T-helper 2 cell treated with Interferon-gamma antibody and Interleukin-4, amounts not matched to agents 100 ng/mL and 5 ng/mL, for 36 hours (primary cell): ENCODE data around the gene REP15. TPM values are rescaled to one million over a fixed set of nuclear protein-coding genes. Genes with fewer than 3 reads are reported as not detected.

Experiments used
- intact Hi-C: fragments of 100-400 bp; cut with micrococcal nuclease; formaldehyde crosslinking; loops from one replicate; pipeline ENCODE4 v1.15.1; 2023
- total RNA-seq: library from RNA; stranded (reverse); gene quantifications from 2 replicates; pipeline ENCODE4 v1.2.3, GENCODE V29; 2022

Gene REP15
- 0.30 and 0.34 TPM in 2 replicates for total RNA-seq

DNA sequence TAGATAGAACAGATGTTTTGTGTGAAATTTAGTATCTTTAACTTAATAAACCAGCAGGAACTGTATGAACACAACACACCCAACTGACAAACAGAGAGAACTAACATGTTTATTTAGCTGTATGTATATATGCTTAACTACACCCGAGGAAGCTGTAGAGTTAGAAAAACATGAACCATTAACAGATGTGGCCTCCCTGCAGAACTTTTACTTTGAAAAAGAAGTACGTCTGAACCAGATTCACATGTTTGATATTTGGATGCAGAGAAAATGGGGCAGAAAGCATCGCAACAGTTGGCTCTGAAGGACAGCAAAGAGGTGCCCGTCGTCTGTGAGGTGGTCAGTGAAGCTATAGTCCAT is at the start of gene REP15:
REP15 (plus strand) TSS at position 155 of the 360 bp plus-strand sequence; CDS start at position 271, 116 bp downstream.
- intact Hi-C loops = no loop called here

GRCh38 chr12:27650011-27650410 is 46.2 kb upstream of the REP15 start:
- intact Hi-C loops = loop anchor here (5.0 to 10.0 kb wide), 4 partner anchors 62 to 635 kb away; partner anchors contain the start of genes MRPS35, PPFIBP1 and TM7SF3

GRCh38 chr12:27651201-27651600 is 45.0 kb upstream of the REP15 start:
- intact Hi-C loops = loop anchor here (5.0 to 10.0 kb wide), 4 partner anchors 61 to 636 kb away; partner anchors contain the start of genes MRPS35, PPFIBP1 and TM7SF3

GRCh38 chr12:27652174-27652763 is 44.0 kb upstream of the REP15 start:
- intact Hi-C loops = loop anchor here (2.0 to 10.0 kb wide), 5 partner anchors 60 to 637 kb away; partner anchors contain the start of genes MRPS35, PPFIBP1 and TM7SF3

GRCh38 chr12:27653661-27654060 is 42.6 kb upstream of the REP15 start:
- intact Hi-C loops = loop anchor here (2.0 to 10.0 kb wide), 5 partner anchors 59 to 639 kb away; partner anchors contain the start of genes MRPS35, PPFIBP1 and TM7SF3

GRCh38 chr12:27655476-27655875 is 40.8 kb upstream of the REP15 start:
- intact Hi-C loops = loop anchor here (10.0 kb wide), 1 partner anchor 641 kb away; the partner anchor contains the start of gene TM7SF3

- intact Hi-C loops = loop anchor here (10.0 kb wide), 1 partner anchor 642 kb away; the partner anchor contains the start of gene TM7SF3
These were observed 39.0 kb upstream of the REP15 start for GRCh38 chr12:27657296-27657695.

GRCh38 chr12:27665704-27666103 is 30.5 kb upstream of the REP15 start:
- intact Hi-C loops = no loop called here

GRCh38 chr12:27666510-27666909 is 29.7 kb upstream of the REP15 start:
- intact Hi-C loops = no loop called here

DNA sequence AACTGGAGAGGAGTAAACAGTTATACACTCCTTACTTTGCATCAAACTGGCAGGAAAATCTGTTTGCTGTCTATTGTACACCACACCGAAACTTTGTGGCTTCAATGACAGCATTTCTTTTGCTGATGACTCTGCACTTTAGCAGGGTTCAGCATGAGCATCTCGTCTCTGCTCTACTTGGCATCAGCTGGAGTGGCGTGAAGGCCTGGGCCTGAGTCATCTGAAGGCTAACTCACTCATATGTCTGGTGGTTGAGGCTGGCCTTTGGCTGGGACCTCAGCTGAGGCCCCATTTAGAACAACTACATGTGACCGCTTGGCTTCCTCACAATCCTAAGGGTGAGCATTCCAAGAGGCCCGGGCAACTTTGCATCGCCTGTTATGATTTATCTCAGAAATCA is 28.7 kb upstream of the REP15 start:
- intact Hi-C loops = no loop called here

GRCh38 chr12:27672051-27672450 is 24.2 kb upstream of the REP15 start:
- intact Hi-C loops = no loop called here

DNA sequence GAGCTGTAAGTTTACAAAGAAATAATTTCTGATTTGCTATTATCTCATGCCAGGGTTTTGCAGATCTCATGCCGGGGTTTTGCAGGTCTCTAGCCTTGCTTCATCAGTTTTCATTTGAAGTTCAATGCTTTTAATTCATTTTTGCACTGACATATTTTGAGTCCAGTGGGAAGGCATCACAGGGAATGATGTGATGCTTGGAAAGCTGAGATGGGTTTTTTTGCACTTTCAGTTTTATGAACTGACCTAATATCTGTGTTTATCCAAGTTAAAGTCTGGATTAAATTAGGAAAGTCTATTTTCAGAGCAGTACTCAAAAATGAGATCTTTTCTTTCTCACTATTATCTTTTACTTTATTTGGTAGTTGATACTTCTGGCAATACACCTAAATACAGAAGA is 23.6 kb upstream of the REP15 start:
- intact Hi-C loops = no loop called here

GRCh38 chr12:27673101-27673718 is 23.0 kb upstream of the REP15 start:
- intact Hi-C loops = no loop called here

DNA sequence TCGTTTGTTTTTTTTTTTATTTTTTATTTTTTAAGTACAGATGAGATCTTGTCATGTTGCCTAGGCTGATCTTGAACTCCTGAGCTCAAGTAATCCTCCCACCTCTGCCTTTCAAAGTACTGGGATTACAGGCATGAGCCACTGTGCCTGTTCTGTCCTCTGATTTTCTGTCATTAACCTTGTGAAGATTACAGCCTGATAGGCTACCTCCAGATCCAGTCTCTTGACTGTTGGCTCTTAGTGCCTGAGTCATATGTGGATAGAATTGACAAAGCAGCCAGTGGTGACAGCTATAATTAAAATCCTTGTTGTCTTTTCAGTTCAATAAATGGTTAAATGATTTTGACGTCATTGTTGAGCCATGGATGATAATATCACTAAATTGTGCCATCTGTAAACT is 21.3 kb upstream of the REP15 start:
- intact Hi-C loops = no loop called here

- intact Hi-C loops = no loop called here
These were observed 15.6 kb upstream of the REP15 start for GRCh38 chr12:27680619-27681018.

- intact Hi-C loops = no loop called here
These were observed 13.7 kb upstream of the REP15 start for GRCh38 chr12:27682534-27682933.

DNA sequence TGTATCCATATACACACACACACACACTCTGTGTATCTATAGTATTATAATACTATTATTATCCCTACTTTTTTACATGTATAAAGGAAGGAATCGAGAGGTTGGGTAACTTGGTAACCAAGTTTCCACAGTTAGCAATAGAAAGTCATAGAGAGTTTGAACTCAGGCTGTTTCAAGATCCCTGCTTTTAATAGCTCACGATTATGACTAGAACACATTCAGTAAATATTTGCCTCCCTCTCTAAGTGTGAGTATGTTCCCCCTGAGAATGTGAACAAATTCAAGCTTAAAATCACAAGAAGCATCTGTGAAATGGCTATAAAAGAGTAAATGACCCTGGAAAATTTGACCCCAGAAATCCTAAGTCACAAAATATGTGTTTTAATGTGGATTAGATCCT is 11.0 kb upstream of the REP15 start:
- intact Hi-C loops = no loop called here

GRCh38 chr12:27686147-27686546 is 10.1 kb upstream of the REP15 start:
- intact Hi-C loops = no loop called here

DNA sequence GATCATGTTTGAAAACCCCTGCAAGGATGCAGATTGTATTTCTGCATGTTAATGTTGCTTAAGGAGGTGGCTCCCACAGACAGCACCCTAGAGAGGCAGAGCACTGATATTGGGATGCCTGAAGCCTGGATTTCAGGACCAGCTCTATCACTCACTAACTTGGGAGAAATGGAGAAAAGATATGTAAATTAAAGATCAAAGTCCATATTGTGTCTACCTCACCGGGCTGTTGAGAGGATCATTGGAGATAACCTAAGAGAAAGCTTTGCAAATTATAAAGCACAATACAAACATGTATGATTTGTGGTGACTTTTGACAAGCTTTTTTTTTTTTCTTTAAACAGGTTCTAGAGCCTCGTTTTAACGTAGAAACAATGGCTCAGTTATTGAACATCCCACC is 7.6 kb upstream of the REP15 start:
- intact Hi-C loops = no loop called here

DNA sequence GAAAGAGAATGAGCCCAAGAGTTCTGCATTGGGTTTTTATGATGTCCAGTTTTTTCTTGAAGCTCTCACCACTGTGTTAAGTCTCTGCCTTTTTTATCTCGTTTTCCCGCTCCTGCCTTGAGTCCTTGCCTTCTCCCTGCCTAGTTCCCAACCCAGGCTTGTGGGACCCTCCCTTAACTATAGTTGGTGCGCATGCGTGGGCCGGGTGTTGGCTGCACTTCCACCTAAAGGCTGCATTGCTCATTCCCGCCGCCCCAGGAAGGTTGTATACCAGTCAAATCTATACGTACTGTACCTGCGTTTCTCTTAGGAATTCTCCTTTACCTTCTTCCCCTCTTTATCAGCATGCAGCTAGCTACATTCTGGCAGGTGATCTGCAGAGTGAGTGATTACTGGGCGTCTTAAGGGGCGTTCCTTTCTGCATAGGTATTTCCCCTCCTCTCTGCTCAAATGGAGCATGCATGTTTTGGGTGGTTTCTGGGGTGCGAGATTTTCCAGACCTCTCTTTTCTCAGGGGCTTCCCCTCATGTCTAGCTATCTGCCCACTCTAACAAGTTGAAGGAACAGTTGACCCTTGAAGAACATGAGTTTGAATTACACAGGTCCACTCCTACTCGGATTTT is 6.6 kb upstream of the REP15 start:
- intact Hi-C loops = no loop called here

DNA sequence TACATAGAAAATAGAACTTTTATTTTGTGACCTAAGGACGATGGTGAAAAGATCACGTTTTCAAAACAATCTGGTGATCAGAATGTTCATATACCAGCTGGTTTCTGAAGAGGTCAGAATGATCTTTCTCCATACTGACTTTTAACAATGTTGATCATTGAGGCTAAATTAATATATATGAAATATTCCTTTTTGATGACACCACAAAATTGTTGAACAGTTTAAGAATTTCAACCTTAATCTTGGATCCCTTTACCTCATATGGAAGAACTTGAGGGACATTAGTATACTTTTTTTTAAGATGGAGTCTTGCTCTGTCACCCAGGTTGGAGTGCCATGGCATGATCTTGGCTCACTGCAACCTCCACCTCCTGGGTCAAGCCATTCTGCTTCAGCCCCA is 2.8 kb upstream of the REP15 start:
- intact Hi-C loops = no loop called here

GRCh38 chr12:27695556-27696292 is 523 bp upstream of the REP15 start:
- intact Hi-C loops = no loop called here
